GM12875 (cell line): Measurements from ENCODE around the gene ZSWIM6.

ENCODE experiments used
- H3K4me3 ChIP-seq: one replicate; pipeline ENCODE4 v1.5.1; 2011; ENCODE audit warnings: low read depth, low read length, control low read depth
- TF ChIP-seq, protein P1 (sequence below): IDR thresholded peaks from 2 replicates; pipeline ENCODE4 v1.5.1; 2011; ENCODE audit warnings: low read depth, mild to moderate bottlenecking, control low read depth, inconsistent platforms, low read length, moderate library complexity, borderline replicate concordance; ENCODE audit not compliant: insufficient read depth

Gene ZSWIM6

DNA sequence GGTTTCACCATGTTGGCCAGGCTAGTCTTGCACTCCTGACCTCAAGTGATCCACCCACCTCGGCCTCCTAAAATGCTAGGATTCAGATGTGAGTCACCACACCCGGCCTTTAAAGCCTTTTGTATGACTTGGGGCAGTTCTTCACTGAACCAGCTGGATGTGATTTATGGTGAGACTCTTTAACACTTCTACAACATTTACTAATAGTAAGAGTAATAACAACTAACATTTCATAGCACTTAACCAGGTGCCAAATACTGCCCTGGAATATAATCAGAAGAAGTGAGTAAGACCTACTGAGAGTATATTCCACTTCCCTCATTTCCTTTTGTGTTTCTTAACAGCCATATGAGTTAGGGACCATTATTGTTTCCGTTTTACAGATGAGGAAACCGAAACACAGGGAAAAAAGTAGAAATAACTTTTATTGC, 10.0 kb downstream of the ZSWIM6 start:
- TF ChIP-seq, protein P1, sequence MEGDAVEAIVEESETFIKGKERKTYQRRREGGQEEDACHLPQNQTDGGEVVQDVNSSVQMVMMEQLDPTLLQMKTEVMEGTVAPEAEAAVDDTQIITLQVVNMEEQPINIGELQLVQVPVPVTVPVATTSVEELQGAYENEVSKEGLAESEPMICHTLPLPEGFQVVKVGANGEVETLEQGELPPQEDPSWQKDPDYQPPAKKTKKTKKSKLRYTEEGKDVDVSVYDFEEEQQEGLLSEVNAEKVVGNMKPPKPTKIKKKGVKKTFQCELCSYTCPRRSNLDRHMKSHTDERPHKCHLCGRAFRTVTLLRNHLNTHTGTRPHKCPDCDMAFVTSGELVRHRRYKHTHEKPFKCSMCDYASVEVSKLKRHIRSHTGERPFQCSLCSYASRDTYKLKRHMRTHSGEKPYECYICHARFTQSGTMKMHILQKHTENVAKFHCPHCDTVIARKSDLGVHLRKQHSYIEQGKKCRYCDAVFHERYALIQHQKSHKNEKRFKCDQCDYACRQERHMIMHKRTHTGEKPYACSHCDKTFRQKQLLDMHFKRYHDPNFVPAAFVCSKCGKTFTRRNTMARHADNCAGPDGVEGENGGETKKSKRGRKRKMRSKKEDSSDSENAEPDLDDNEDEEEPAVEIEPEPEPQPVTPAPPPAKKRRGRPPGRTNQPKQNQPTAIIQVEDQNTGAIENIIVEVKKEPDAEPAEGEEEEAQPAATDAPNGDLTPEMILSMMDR = no peak
- no peak overlapping the region for H3K4me3 ChIP-seq

- TF ChIP-seq, protein P1 = no peak
- H3K4me3 ChIP-seq = no peak overlapping the region
Observed at GRCh38 chr5:61344187-61344944, 12.3 kb downstream of the ZSWIM6 start.

GRCh38 chr5:61346511-61346910, 14.5 kb downstream of the ZSWIM6 start:
- H3K4me3 ChIP-seq = no peak overlapping the region

GRCh38 chr5:61347080-61347479, 15.0 kb downstream of the ZSWIM6 start:
- H3K4me3 ChIP-seq = no peak overlapping the region
- TF ChIP-seq, protein P1 = no peak

More at GRCh38 chr5:61346511-61346910, 14.5 kb downstream of the ZSWIM6 start:
- TF ChIP-seq, protein P1 = no peak

DNA sequence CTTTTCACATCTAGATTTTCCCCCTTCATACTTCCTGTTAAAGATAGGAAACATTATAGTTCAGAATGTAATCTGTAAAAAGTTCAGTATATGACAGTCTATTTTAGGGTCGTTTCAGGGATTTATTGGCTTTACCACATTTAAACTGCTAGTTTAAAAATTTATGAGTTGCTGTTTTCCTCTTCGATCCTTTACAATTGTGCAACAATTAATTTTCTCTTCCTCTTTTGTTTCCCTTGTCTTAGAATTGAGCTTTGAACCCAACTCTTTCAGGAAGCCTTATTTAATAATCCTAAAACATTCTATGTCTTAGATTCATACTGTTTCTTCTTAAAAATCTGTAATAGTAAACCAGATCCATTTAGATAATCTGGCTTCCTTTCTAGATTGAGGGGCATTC, 16.4 kb downstream of the ZSWIM6 start:
- TF ChIP-seq, protein P1 = no peak
- no peak overlapping the region for H3K4me3 ChIP-seq

- TF ChIP-seq, protein P1 = no peak
- no peak overlapping the region for H3K4me3 ChIP-seq
Observed at GRCh38 chr5:61349935-61350334, 17.9 kb downstream of the ZSWIM6 start.

GRCh38 chr5:61350535-61350934, 18.5 kb downstream of the ZSWIM6 start:
- TF ChIP-seq, protein P1 = no peak
- no peak overlapping the region for H3K4me3 ChIP-seq
